Suprapubic skin (tissue), 4 donors: ENCODE measurements around the gene RAB3D. TPM values are rescaled to one million over a fixed set of nuclear protein-coding genes. Genes with fewer than 3 reads are reported as not detected.

Source experiments
- DNase-seq, 2 donors: peaks; one replicate each; pipeline ENCODE4 v3.0.0-alpha.2; 2019; ENCODE audit warnings: low spot score in 2 of 2
- H3K27ac ChIP-seq: fragments of 200-600 bp; sonication (generic); one replicate; pipeline ENCODE4 v1.5.1; 2019
- H3K27me3 ChIP-seq: fragments of 200-600 bp; sonication (generic); one replicate; pipeline ENCODE4 v1.5.1; 2019
- H3K36me3 ChIP-seq: fragments of 200-600 bp; sonication (generic); one replicate; pipeline ENCODE4 v1.5.1; 2019
- H3K4me1 ChIP-seq: fragments of 200-600 bp; sonication (generic); one replicate; pipeline ENCODE4 v1.5.1; 2019
- H3K4me3 ChIP-seq: fragments of 200-600 bp; sonication (generic); one replicate; pipeline ENCODE4 v1.5.1; 2019; ENCODE audit warnings: mild to moderate bottlenecking
- H3K9me3 ChIP-seq: fragments of 200-600 bp; sonication (generic); one replicate; pipeline ENCODE4 v1.5.1; 2019
- EP300 ChIP-seq: sonication (generic); formaldehyde crosslinking; IDR thresholded peaks from one replicate; pipeline ENCODE4 v1.6.1; 2017; ENCODE audit warnings: antibody characterized with exemption
- POLR2A ChIP-seq, 2 donors: fragments of 450-650 bp; IDR thresholded peaks; one replicate each; pipeline ENCODE4 v1.6.1; 2017; ENCODE audit warnings: antibody characterized with exemption in 2 of 2, mild to moderate bottlenecking in 2 of 2, moderate library complexity in 2 of 2
- POLR2AphosphoS5 ChIP-seq, 3 donors: sonication (generic); formaldehyde crosslinking; IDR thresholded peaks; one replicate each; pipeline ENCODE4 v1.6.1; 2017; ENCODE audit warnings: antibody characterized with exemption in 3 of 3
- WGBS: methylation state at CpG from one replicate; pipeline ENCODE4 v1.1.5; 2018; 5-methylcytosine and 5-hydroxymethylcytosine counted together
- total RNA-seq, 4 donors: library from RNA; depleted of rRNA; stranded (reverse); fragments of >200 nt; gene quantifications; one replicate each; pipeline ENCODE4 v1.1.0, GENCODE V29; 2016
- TF ChIP-seq, protein P1 (sequence below), 2 donors: fragments of 200-600 bp in 1 of 2; fragments of 450-650 bp in 1 of 2; sonication (generic) in 1 of 2; IDR thresholded peaks; one replicate each; pipeline ENCODE4 v1.5.1; 2016 to 2019; ENCODE audit warnings: antibody characterized with exemption in 2 of 2, mild to moderate bottlenecking in 1 of 2, moderate library complexity in 1 of 2

Gene RAB3D, protein sequence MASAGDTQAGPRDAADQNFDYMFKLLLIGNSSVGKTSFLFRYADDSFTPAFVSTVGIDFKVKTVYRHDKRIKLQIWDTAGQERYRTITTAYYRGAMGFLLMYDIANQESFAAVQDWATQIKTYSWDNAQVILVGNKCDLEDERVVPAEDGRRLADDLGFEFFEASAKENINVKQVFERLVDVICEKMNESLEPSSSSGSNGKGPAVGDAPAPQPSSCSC
- total RNA-seq: 100 to 1,000 TPM in 2 of 4 donors, 10 to 100 TPM in 2; 68.7 to 132 (median 98.3) TPM

DNA sequence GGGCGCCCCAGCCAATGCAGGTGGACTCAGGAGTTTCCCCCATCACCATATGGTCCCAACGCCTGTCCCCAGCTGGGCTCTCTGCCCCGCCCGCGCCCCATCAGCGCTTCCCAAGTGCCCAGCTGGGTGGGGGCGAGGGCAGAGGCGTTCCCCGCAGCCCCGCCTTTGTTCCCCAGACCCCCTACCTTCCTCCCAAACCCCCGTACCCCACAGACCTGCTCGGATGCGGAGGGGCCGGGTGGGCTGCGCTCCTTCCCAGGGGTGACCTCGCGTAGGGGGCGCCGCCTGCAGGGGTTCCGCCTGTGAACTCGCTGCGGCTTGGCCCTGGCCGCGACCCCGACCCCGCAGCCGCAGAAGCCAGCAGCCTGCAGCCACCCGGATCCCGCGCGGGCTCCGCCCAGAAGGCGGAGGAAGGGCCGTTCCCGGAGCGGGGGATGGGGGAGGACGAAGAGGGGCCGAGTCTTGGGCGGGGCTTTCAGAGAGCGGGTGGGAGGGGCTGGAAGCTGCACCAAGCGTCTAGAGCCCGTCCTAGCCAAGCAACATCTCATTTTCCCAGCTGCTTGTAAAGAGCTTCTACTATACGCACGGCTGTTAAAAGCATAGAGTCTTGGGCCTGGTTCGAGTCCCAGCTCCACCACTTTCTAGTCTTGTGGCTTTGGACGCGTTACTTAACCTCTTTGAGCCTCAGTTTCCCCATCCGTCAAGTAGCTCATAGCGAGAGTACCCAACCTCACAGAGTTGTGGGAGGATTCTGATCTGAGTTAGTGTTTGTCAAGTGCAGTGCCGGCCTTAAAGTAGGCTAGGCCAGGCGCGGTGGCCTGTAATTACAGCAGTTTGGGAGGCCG is at the start of gene RAB3D:
Gene RAB3D, minus strand, starts transcription at position 404 of the 845 bp plus-strand sequence. CDS start 2,258 bp downstream, outside the sequence.
- Histone ChIP-seq H3K27me3 (no peaks in the 10 kb centered on the region), H3K27ac (peak within 1 kb of the TSS; percentile 83), H3K9me3 (no peaks in the 10 kb centered on the region), H3K4me3 (peak within 1 kb of the TSS; percentile 67), H3K4me1 (peaks cover 37% of the 10 kb centered on the region), H3K36me3 (peaks cover 31% of the 10 kb centered on the region)
- TF ChIP-seq POLR2A (IDR thresholded peaks at IDR 0.05): peak in 1 of 2 donors; percentile 40
- no peak for TF ChIP-seq POLR2AphosphoS5 (IDR thresholded peaks at IDR 0.05)
- TF ChIP-seq, protein P1, sequence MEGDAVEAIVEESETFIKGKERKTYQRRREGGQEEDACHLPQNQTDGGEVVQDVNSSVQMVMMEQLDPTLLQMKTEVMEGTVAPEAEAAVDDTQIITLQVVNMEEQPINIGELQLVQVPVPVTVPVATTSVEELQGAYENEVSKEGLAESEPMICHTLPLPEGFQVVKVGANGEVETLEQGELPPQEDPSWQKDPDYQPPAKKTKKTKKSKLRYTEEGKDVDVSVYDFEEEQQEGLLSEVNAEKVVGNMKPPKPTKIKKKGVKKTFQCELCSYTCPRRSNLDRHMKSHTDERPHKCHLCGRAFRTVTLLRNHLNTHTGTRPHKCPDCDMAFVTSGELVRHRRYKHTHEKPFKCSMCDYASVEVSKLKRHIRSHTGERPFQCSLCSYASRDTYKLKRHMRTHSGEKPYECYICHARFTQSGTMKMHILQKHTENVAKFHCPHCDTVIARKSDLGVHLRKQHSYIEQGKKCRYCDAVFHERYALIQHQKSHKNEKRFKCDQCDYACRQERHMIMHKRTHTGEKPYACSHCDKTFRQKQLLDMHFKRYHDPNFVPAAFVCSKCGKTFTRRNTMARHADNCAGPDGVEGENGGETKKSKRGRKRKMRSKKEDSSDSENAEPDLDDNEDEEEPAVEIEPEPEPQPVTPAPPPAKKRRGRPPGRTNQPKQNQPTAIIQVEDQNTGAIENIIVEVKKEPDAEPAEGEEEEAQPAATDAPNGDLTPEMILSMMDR (IDR thresholded peaks at IDR 0.05): no peak
- no peak for TF ChIP-seq EP300
- DNase-seq: peak; percentile 94 to 95
- 14% methylated on average over 16 of the region's 53 CpGs for WGBS

DNA sequence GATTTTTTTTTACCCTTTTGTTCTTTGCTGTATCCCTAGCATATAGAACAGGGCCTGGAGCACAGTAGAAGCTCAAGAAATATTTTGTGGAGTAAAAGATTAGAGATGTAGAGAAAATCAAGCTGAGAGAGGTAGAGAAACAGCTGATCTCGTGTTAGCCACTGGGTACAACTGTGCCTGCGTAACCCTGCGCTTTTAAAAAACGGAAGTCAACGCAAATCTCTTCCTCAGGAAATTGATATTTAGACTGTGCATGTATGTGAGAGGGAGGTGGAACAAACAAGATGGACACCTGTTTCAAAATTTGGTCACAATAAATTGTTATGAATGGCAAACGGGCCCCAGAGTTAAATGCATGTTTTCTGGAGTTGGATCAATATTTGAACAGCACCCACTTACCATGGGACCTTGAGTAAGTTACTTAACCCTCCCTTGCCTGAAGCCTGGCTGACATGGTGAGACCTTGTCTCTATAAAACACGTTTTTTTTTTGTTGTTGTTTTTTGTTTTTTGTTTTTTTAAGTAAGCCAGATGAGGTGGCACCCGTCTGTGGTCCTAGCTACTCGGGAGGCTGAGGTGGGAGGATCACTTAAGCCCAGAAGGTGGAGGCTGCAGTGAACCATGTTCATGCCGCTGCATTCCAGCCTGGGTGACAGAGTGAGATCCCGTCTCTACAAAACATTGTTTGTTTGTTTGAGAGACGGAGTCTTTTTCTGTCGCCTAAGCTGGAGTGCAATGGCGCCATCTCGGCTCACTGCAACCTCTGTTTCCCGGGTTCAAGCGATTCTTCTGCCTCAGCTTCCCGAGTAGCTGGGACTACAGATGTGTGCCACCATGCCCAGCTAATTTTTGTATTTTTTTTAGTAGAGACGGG is 47.9 kb upstream of the RAB3D start:
- H3K4me3 ChIP-seq: no peak overlapping the region
- peaks cover 22% of the 10 kb centered on the region for H3K4me1 ChIP-seq
- no peaks in the 10 kb centered on the region for H3K9me3 ChIP-seq
- peaks cover 15% of the 10 kb centered on the region for H3K27me3 ChIP-seq
- H3K36me3 ChIP-seq: no peaks in the 10 kb centered on the region
- no peak for TF ChIP-seq EP300
- TF ChIP-seq, protein P1 (IDR thresholded peaks at IDR 0.05): no peak
- TF ChIP-seq POLR2A (IDR thresholded peaks at IDR 0.05): no peak
- no peak for TF ChIP-seq POLR2AphosphoS5 (IDR thresholded peaks at IDR 0.05)
- DNase-seq: no peak
- no peak overlapping the region for H3K27ac ChIP-seq
- WGBS: 71% methylated on average over 19 of the region's 19 CpGs

DNA sequence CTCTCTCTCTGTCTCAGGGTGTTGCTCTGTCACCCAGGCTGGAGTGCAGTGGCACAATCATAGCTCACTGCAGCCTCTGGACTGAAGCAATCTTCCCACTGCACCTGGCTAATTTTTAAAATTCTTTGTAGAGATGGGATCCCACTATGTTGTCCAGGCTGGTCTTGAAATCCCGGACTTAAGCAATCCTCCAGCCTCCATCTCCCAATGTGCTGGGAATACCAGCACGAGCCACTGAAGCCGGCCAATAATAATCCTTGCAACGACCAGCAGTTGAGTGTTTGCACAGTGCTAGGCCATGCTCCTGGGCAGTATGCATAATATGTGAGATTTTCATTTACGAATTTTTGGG is 45.3 kb upstream of the RAB3D start:
- H3K4me1 ChIP-seq: peaks cover 46% of the 10 kb centered on the region
- 89% methylated on average over 5 of the region's 5 CpGs for WGBS
- no peak overlapping the region for H3K4me3 ChIP-seq
- no peaks in the 10 kb centered on the region for H3K9me3 ChIP-seq
- H3K36me3 ChIP-seq: no peaks in the 10 kb centered on the region
- TF ChIP-seq POLR2AphosphoS5 (IDR thresholded peaks at IDR 0.05) (no peak), POLR2A (IDR thresholded peaks at IDR 0.05) (no peak), EP300 (no peak)
- TF ChIP-seq, protein P1 (IDR thresholded peaks at IDR 0.05): no peak
- DNase-seq: no peak
- H3K27me3 ChIP-seq: peaks cover 21% of the 10 kb centered on the region
- H3K27ac ChIP-seq: no peak overlapping the region

DNA sequence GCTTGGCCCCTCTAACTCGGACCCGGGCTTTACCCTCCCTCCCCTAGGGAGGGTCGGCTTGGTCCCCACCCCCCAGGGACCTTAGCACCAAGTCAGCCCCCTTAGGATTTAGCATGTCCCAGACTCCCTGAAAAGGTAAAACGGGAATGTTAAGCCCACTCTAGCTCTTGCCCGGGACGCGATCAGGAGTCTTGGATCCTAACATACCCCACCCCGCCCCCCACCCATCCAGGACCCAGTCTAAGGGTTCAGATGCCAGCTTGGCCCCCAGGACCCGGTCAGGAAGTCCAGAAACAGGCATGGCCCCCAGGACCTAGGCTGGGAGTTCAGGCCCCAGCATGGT is 44.2 kb upstream of the RAB3D start:
- Histone ChIP-seq H3K36me3 (no peaks in the 10 kb centered on the region), H3K27me3 (peaks cover 21% of the 10 kb centered on the region), H3K4me1 (peaks cover 46% of the 10 kb centered on the region), H3K4me3 (peak overlapping the region; percentile 46), H3K27ac (no peak overlapping the region), H3K9me3 (no peaks in the 10 kb centered on the region)
- WGBS: 0% methylated on average over 7 of the region's 9 CpGs
- TF ChIP-seq EP300 (no peak), POLR2A (IDR thresholded peaks at IDR 0.05) (no peak), POLR2AphosphoS5 (IDR thresholded peaks at IDR 0.05) (no peak)
- TF ChIP-seq, protein P1 (IDR thresholded peaks at IDR 0.05): no peak
- DNase-seq: no peak
